ENCODE results near the gene CDC42BPG. TPM values are rescaled to one million over a fixed set of nuclear protein-coding genes. Genes with fewer than 3 reads are reported as not detected.
A peak's percentile ranks its signal among the peaks of the same experiment; 100 is the strongest.

The CDC42BPG gene
- total RNA-seq, 1 experiment from 2014 or later = 26.5 TPM

DNA sequence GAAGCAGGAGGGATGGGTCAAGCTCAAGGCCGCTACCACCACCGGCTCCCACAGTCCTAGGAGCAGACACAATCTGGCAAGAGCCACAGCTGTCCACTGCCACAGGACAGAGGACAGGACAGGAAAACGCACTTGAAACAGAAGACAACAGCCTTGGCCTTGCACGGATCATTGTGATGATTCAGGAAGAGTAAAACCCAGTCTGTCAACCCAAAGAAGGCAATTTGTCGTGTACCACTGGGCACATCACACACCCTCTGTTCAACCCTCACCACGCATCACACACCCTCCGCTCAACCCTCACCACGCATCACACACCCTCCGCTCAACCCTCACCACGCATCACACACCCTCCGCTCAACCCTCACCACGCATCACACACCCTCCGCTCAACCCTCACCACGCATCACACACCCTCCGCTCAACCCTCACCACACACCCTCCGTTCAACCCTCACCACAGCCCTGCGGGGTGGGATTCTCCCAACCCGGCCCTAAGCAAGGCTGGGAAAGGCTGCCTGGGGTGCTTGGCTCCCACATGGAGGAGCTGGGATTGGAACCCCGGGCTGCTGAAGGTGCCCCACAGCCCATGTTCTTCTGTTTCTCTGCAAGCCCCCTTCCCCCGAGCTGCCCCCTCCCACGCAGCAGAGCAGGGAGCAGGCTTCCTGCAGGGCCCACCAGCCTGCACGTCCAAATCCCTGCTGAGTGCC is 11.3 kb upstream of the CDC42BPG start:
- H3K27me3 Mint-ChIP-seq (ENCODE audit: unreplicated experiment) = no peaks in the 10 kb centered on the region
- no peak for DNase-seq
- no peak for TF ChIP-seq CTCF (IDR thresholded peaks at IDR 0.05; ENCODE audit: unreplicated experiment)
- H3K9me3 Mint-ChIP-seq (ENCODE audit: low read depth, unreplicated experiment) = no peaks in the 10 kb centered on the region
- intact Hi-C loops (cut with micrococcal nuclease; ENCODE audit: unreplicated experiment) = loop anchor here (2.0 kb wide), 1 partner anchor 39 kb away; no protein-coding TSS in a partner anchor
- peak overlapping the region; percentile 52 for H3K4me3 Mint-ChIP-seq (ENCODE audit: low read depth, unreplicated experiment)
- peaks cover 53% of the 10 kb centered on the region for H3K4me1 Mint-ChIP-seq (ENCODE audit: low read depth, unreplicated experiment)
- BruUV-seq (replicated peaks) = TSS peak; percentile 81
- CTCF ChIA-PET = interaction anchor here (0.5 to 3.1 kb wide), 5 partner anchors 12 to 110 kb away, joined by 4 to 20 read pairs (median 13); partner anchors contain the start of gene EHD1
- peak overlapping the region; percentile 84 for H3K27ac Mint-ChIP-seq (ENCODE audit: unreplicated experiment)
- H3K36me3 Mint-ChIP-seq (ENCODE audit: insufficient read depth, unreplicated experiment) = peaks cover 76% of the 10 kb centered on the region

DNA sequence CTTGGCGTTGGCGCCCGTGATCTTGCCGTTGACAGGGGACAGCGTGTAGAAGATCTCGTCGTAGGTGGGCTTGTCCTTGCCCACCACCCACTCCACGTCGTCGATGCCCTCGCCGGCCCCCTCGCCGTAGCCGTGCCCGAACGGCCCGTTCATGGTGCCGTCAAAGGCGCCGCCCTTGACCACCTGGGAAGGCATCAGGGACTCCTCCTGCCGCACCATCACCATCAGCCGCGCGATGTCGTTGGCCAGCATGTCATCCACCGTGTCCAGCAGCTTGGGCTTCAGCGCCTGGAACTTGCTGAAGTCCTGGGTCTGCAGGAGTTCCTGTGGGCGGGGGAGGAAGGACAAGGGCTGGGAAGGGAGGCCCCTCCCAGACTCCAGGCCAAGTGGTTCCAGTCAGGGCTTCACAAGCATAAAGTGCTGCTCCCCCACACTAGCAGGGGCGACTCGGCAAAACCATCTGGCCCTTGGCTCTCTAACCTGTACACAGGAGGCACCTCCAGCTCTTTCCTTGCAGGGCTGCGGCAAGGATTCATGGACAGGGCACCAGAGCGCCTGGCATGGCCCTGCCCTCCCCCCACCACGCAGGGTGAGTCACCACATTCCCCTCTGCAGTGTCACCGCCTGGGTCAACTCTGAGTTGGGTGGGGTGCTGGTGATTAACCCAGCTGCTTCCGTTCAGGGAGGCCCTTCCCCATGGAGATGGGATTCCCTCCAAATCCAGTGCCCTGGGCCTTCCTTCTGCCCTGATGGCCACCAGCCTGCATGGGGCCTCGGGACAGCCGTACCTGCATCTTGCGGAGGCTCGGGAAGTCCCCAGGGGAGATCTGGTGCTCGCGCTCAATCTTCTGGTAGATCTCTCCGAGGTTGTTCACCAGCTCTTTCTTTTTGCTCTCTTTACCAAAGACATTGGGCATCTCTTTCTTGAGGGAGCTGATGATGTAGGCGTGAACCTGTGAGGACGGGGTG is 10.4 kb upstream of the CDC42BPG start:
- BruUV-seq (replicated peaks) = TSS peak; percentile 57
- Mint-ChIP-seq H3K4me1 (ENCODE audit: low read depth, unreplicated experiment) (peaks cover 53% of the 10 kb centered on the region), H3K27ac (ENCODE audit: unreplicated experiment) (peak overlapping the region; percentile 84), H3K9me3 (ENCODE audit: low read depth, unreplicated experiment) (no peaks in the 10 kb centered on the region), H3K4me3 (ENCODE audit: low read depth, unreplicated experiment) (peak overlapping the region; percentile 52), H3K27me3 (ENCODE audit: unreplicated experiment) (no peaks in the 10 kb centered on the region), H3K36me3 (ENCODE audit: insufficient read depth, unreplicated experiment) (peaks cover 72% of the 10 kb centered on the region)
- TF ChIP-seq CTCF (IDR thresholded peaks at IDR 0.05; ENCODE audit: unreplicated experiment) = no peak
- CTCF ChIA-PET = interaction anchor here (0.6 to 3.1 kb wide), 7 partner anchors 10 to 257 kb away, joined by 3 to 20 read pairs (median 5); partner anchors contain the start of genes CDC42BPG, EHD1 and TM7SF2
- intact Hi-C loops (cut with micrococcal nuclease; ENCODE audit: unreplicated experiment) = loop anchor here (2.0 kb wide), 1 partner anchor 40 kb away; no protein-coding TSS in a partner anchor
- DNase-seq = peak; percentile 97

DNA sequence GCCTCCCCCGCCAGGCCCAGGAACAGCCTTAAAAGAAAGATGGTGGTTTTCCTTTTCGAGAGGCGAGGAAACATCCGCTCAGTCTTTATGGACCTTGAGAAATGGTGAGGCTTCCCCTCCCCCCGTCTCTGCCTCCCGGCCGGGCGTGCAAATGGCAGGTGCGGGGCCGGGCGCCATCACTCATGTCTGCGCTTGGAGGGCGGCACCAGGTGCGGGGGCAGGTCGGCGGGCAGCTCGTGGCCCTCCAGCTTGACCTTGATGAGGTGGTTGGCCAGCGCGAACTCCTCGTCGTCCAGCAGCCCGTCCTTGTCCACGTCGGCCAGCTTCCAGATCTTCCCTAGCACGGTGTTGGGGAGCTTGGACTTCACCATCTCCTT is 9.7 kb upstream of the CDC42BPG start:
- Mint-ChIP-seq H3K4me1 (ENCODE audit: low read depth, unreplicated experiment) (peaks cover 58% of the 10 kb centered on the region), H3K9me3 (ENCODE audit: low read depth, unreplicated experiment) (no peaks in the 10 kb centered on the region), H3K27me3 (ENCODE audit: unreplicated experiment) (no peaks in the 10 kb centered on the region), H3K36me3 (ENCODE audit: insufficient read depth, unreplicated experiment) (peaks cover 65% of the 10 kb centered on the region), H3K4me3 (ENCODE audit: low read depth, unreplicated experiment) (peak overlapping the region; percentile 52), H3K27ac (ENCODE audit: unreplicated experiment) (peak overlapping the region; percentile 84)
- DNase-seq = no peak
- CTCF ChIA-PET = interaction anchor here (1.3 to 3.1 kb wide), 3 partner anchors 11 to 35 kb away, joined by 3 to 20 read pairs (median 15); no protein-coding TSS in a partner anchor
- TF ChIP-seq CTCF (IDR thresholded peaks at IDR 0.05; ENCODE audit: unreplicated experiment) = no peak
- no TSS peak for BruUV-seq (replicated peaks)
- intact Hi-C loops (cut with micrococcal nuclease; ENCODE audit: unreplicated experiment) = loop anchor here (2.0 kb wide), 1 partner anchor 41 kb away; no protein-coding TSS in a partner anchor

DNA sequence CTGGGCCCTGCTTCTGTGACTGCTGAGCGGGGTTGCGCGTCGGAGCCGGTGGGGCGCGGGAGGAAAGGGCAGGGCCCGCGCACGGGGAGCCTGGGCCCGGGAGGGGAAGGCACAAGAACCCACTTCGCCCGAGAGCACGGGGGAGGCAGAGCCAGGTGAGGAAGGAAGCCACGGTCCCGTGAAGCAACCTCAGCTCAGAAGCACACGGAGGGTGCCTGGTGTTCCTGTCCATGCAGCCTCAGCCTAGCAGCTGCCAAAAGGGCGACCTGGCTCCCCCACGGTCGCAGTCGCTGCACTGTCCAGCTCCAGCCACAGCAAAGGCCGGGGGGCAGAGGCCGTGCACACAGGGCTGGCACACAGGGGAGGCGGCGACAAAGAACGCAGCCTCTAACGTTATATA is 9.3 kb upstream of the CDC42BPG start:
- Mint-ChIP-seq H3K36me3 (ENCODE audit: insufficient read depth, unreplicated experiment) (peaks cover 62% of the 10 kb centered on the region), H3K4me3 (ENCODE audit: low read depth, unreplicated experiment) (no peak overlapping the region), H3K9me3 (ENCODE audit: low read depth, unreplicated experiment) (no peaks in the 10 kb centered on the region), H3K27ac (ENCODE audit: unreplicated experiment) (no peak overlapping the region), H3K27me3 (ENCODE audit: unreplicated experiment) (no peaks in the 10 kb centered on the region), H3K4me1 (ENCODE audit: low read depth, unreplicated experiment) (peaks cover 62% of the 10 kb centered on the region)
- intact Hi-C loops (cut with micrococcal nuclease; ENCODE audit: unreplicated experiment) = loop anchor here (2.0 kb wide), 1 partner anchor 41 kb away; no protein-coding TSS in a partner anchor
- BruUV-seq (replicated peaks) = no TSS peak
- CTCF ChIA-PET = interaction anchor here (0.7 to 3.1 kb wide), 3 partner anchors 10 to 35 kb away, joined by 3 to 20 read pairs (median 3); no protein-coding TSS in a partner anchor
- no peak for TF ChIP-seq CTCF (IDR thresholded peaks at IDR 0.05; ENCODE audit: unreplicated experiment)
- no peak for DNase-seq
